GM19372 (cell line): Measurements from ENCODE around the gene EXOSC2.

ENCODE experiments used
- ATAC-seq: cut with Tn5 transposase; IDR thresholded peaks from one replicate; pipeline ENCODE4 v1.9.1; 2021; ENCODE audit warnings: mild to moderate bottlenecking, low read depth, moderate library complexity; ENCODE audit not compliant: unreplicated experiment

The EXOSC2 gene

DNA sequence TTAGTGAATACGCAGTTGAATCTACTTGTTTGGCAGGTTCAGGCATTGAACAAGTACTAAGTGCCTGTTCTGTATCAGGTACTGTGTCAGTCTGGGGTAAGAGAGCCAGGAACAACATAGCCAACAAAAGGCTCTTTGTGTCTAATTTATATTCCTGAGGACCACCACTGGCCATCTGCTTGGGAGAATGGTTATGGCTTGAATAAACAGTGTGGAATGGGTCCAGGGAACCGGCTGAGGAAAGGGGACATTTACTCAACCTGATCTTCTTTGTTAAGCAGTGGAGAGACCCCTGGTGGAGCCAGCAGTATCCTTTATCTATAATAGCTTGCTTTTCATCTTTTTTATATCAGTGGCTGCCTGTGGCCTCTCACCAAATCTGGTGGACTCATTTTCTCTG is 38.6 kb downstream of the EXOSC2 start:
- ATAC-seq = no peak

DNA sequence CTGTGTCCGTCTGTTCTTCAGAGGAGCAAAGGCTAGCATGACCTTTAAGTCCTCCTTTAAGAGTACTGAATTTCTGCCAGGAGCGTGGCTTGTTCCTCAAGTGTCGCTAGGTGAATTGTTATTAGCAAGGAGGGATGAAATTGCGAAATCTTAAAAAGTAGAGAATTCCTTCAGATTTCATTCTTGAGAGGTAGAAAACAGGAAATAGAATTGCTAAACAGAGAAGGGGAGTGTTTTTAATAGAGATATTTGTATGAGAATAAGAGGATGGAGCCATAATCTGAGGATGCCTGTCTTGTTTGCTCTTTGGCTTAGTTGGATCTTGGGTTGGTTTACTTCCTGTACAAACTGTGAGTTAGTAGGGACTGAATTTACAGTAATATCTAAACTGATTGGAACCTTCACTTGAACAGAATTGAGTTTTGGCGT is 39.2 kb downstream of the EXOSC2 start:
- ATAC-seq = no peak

DNA sequence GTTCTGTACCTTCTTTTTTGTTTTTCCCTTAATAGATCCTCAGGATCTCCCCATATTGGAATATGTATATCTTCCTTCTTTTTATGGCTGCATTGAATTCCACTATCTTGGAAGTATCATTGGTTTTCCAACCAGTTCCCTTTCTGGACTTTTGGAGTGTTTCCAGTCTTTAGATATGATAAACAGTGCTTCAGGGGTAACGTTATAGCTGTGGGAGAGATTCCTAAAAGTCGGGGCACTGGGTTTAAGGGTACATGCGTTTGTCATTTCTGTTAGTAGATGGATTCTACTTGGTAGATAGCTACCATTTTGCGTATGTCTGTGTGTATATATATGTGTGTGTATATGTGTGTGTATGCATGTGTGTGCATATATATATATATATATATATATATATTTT is 42.0 kb downstream of the EXOSC2 start:
- no peak for ATAC-seq

DNA sequence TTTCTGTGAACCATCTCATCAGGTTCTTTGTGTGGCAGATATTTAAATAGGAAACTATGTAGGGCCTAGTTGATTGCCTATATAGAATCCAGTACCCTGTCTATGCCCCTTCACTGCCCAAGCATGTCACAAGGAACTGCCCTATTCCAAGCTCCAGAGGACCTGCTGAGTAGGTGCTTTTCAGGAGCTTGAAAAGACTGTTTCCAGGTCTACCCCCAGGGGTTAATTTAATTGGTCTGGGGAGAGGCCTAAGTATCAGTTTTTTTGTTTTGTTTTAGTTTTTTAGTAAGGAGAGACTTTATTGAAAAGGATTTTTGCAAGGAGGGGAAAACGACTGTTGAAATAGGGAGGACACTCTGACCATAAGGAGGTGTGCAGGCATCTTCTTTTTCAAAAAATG is 43.3 kb downstream of the EXOSC2 start:
- no peak for ATAC-seq

DNA sequence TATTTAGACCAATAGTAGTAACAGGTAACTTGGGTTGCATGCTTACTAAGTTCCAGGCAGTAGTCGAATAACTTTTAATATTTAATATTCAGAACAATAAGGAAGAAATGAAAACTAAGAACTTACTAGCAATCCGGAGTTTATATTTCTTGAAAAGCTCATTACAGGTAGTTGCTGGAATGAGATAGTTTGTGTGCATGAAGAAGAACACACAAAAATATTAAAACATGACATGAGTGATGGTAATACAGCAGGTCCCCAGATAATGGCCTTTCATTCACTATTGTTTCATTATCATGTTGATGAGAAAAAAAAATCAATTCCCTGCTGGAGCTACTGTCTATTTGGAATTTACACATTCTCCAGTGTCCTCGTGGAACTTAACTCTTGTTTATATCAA is 44.7 kb downstream of the EXOSC2 start:
- ATAC-seq = no peak

DNA sequence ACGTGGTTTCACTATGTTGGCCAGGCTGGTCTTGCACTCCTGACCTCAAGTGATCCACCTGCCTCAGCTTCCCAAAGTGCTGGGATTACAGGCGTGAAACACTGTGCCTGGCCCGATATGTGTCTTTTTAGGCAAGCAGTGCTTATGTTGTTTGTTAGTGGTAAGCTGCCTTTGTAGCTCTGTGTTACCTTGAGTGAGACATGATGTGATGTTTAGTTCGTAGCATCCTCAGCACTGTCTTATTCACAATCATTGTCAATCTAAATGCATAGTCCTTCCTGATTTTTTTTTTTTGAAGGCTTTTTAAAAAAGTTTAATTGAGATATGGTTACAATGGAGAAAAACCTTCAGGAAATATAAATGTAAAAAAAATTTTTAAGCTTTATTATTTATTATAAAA is 45.5 kb downstream of the EXOSC2 start:
- no peak for ATAC-seq

DNA sequence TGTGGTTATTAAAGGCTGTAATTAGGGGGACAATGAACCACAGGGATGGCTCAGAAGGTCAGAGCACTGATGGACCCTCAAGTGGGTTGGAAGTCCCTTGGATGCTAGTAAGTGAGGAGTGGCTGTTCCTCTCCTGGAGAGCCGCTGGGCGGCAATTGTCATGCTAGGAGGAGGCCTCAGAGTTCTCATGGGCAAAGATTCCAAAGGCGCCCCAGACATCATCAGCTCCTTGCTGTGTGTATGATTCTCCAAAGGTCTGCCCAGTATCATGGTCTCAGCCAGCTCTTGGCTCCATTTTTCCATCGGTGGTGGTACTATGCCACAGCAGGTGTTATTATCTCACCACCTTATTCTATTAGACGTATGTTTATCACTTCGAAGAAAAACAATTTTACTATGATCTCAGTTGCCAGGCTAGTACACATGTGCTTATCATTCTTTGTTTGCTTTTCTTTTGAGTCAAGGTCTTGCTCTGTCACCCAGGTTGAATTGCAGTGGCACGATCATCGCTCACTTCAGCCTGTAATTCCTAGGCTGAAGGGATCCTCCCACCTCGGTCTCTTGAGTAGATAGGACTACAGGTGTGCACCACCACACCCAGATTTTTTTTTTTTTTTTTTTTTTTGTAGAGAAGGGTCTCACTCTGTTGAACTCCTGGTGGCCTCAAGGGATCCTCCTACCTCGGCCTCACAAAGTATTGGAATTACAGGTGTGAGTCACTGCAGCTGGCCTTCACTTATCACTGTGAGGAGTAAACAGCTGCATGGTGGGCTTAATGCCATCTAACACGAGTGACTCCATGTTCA is 46.8 kb downstream of the EXOSC2 start:
- ATAC-seq = no peak

DNA sequence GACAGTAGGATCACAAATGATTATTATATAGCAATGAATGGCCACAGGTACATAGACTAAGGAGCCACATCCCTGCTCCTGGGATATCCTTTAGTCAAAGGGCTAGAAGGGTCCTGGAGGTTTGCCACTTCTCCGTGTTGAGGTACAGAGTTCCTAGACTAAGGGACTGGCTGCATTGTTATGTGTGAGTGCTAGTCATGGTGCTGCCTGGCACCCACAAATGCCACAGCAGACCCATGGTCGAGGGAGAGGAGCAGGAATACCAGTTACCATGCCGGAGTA is 47.4 kb downstream of the EXOSC2 start:
- no peak for ATAC-seq

DNA sequence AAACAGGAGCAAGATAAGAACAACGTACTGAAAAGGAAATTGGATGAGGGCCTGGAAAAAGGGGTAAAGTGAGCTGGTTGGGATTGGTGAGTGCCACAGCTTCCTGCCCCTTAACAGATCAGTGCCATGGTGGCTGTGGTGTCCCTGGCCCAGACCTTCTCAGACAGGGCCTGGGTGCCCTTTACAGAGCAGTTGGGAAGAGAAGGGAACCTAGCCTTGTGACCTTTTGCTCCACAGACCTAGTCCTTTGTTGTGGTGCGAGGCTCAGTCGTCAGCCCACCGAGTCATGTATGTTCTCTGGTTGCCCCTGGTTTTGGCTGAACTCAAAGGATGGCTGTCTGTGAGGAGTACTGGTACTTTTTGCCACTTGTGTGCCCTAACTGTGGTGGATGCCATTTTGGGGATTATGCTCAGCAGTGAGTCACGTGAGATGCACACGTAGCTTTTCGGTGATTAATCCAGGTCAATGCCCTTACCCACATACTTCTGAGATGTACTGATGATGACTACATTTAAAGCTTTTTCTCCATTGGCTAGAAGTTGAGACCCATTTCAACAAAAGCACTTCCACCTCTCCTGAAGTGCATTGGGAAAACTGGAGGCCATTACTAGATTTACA is 48.4 kb downstream of the EXOSC2 start:
- ATAC-seq = no peak

DNA sequence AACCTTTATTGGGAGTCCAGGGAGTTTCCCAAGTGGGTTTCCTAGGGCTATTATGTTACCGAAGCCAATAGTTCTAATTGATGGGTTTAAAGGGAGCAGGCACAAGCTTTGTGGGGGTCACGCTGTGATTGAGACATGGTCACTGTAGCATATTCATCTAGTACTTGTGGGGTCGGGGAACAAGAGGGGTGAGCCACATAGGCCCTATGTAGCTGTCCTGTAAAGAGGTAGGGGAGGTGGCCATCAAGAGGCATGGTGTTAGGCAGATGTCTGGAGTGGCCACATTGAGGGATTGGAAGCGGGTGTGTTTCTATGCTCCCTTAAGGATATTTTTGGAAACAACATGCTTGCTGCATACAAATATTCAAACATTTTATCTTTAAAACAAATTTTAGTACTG is 50.1 kb downstream of the EXOSC2 start:
- ATAC-seq = no peak

DNA sequence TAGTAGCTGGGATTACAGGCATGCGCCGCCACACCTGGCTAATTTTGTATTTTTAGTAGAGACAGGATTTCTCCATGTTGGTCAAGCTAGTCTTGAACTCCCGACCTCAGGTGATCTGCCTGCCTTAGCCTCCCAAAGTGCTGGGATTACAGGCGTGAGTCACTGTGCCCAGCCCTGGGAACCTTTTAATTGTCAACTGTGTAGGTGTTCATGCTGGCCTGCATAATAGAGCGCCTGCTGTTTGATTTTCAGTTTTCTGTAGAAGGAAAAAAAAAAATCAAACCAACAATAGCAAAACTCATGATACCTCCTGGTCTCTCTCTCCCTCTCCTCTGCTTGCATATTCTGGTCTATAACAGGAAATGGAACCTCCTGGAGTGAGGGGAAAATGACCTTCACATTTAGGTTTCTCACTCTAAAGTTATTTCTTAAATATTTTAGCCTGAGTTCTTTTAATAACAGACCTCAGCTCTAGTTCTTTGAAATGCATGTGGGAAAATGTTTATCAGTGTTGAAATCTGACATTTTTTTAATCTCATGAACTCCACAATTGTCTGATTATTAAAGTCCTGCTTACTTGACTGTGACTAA is 51.7 kb downstream of the EXOSC2 start:
- ATAC-seq = no peak

DNA sequence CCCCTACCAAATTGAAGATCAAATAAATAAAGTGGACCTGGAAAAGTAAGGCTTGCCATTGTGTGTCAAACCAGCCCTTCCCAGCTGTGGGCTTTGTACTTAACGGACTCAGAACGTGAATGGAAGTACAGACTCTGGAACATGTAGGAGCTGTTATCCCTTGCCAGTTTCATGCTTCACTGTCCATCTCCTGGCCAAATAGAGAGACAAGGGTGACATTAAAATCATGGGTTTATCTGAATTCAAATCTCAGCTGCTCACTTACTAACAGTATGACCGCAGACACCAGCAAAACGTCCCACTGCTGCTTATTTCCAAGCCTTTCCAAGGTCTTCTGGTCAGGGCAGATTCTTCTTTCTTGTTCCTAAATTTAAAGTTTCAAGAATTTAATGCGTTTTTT is 52.2 kb downstream of the EXOSC2 start:
- no peak for ATAC-seq

DNA sequence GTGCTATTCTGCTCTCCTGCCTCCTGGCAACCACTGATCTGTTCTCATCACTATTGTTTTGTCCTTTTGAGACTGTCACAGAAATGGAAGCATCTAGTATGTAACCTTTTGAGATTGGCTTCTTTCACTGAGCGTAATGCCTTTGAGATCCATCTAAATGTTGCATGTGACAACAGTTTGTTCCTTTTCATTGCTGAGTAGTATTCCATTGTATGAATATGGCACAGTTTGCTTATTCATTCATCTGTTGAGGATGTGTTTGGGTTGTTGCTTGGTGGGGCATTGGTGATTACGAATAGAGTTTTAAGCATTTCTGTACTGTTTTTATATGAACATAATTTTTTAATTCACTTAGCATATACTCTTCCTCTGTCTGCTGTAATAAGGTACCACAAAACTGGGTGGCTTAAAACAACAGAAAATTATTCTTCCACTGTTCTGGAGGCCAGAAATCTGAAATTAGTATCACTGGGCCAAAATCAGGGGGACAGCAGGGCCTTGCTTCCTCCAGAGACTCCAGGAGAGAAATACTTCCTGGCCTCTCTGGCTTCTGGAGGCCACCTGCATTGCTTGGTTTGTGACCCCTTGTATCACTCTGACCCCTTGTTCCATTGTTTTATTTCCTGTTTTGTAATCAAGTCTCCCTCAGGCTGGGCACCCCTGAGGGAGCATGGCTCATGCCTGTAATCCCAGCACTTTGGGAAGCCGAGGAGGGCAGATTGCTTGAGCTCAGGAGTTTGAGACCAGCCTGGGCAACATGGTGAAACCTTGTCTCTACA is 53.0 kb downstream of the EXOSC2 start:
- no peak for ATAC-seq

DNA sequence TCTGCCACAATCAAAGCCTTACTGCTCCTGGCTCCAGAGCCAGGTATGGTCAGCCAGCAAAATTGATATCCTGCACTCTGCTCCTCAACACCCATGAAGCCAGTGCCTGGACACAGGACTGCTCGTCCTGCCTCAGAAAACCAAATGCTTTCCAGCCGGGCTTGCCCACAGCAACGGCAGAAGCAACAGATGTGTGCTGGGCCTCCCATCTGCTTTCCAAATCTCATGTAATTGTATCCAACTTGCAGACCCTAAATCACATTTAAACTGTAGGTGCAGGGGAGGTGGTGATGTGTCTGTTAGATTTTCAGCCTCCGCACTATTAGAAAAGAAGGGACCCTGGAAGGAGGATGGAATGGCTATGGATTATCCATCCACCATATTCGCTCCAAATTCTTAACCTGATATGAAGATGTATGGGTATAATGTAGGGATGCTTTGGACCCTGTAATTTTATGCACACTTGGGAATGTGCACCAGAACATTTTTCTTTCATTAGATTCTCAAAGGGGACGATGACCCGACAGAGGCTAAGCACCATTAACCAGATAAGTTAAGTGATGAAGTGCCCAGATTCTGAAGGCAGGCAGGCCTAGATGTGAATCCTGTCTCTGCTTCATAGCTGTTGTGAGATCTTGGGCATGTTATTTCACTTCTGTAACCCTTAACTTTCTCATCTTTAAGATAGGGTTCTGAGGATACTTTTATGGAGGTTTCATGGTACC is 58.2 kb downstream of the EXOSC2 start:
- no peak for ATAC-seq
